DOHH2 (cell line): ENCODE data around the gene TSKU.

Source experiments
- H3F3A ChIP-seq: fragments of 200-600 bp; sonication (generic), shearing (Covaris generic); 2 replicates; pipeline ENCODE4 v1.6.0; 2016; ENCODE audit warnings: antibody characterized with exemption, mild to moderate bottlenecking; ENCODE audit not compliant: control insufficient read depth, insufficient read depth
- H3K27ac ChIP-seq: fragments of 200-600 bp; sonication (generic); 2 replicates; pipeline ENCODE4 v1.5.1; 2014; ENCODE audit warnings: low read depth, mild to moderate bottlenecking, low read length, moderate library complexity
- H3K27me3 ChIP-seq: fragments of 200-600 bp; sonication (generic); 2 replicates; pipeline ENCODE4 v1.6.1; 2014; ENCODE audit warnings: mild to moderate bottlenecking, low read length, mixed read lengths; ENCODE audit not compliant: control insufficient read depth
- H3K36me3 ChIP-seq: fragments of 200-600 bp; sonication (generic); 2 replicates; pipeline ENCODE4 v1.6.1; 2014; ENCODE audit warnings: mild to moderate bottlenecking, low read length, moderate library complexity, mixed read lengths; ENCODE audit not compliant: control insufficient read depth
- H3K4me1 ChIP-seq: fragments of 200-600 bp; sonication (generic); 2 replicates; pipeline ENCODE4 v1.6.1; 2014; ENCODE audit warnings: mild to moderate bottlenecking, low read length, mixed read lengths; ENCODE audit not compliant: control insufficient read depth
- H3K4me2 ChIP-seq: fragments of 200-600 bp; sonication (generic); 2 replicates; pipeline ENCODE4 v1.6.0; 2014; ENCODE audit warnings: mild to moderate bottlenecking, low read length, moderate library complexity
- H3K4me3 ChIP-seq: fragments of 200-600 bp; sonication (generic); 2 replicates; pipeline ENCODE4 v1.5.1; 2014; ENCODE audit warnings: mild to moderate bottlenecking, low read length, mixed read lengths
- H3K79me2 ChIP-seq: fragments of 200-600 bp; sonication (generic); 2 replicates; pipeline ENCODE4 v1.6.1; 2014; ENCODE audit warnings: mild to moderate bottlenecking, low read length, mixed read lengths; ENCODE audit not compliant: control insufficient read depth
- H3K9me2 ChIP-seq: fragments of 200-600 bp; sonication (generic); replicated peaks from 2 replicates; pipeline ENCODE4 v1.6.1; 2014; ENCODE audit warnings: mild to moderate bottlenecking, low read length, mixed read lengths; ENCODE audit not compliant: control insufficient read depth
- H3K9me3 ChIP-seq: fragments of 200-600 bp; sonication (generic); 2 replicates; pipeline ENCODE4 v1.6.1; 2014; ENCODE audit warnings: antibody characterized with exemption, low read length, mixed read lengths; ENCODE audit not compliant: control insufficient read depth, insufficient read depth
- H4K20me1 ChIP-seq: fragments of 200-600 bp; sonication (generic); 2 replicates; pipeline ENCODE4 v1.6.0; 2014; ENCODE audit warnings: low read depth, mild to moderate bottlenecking, antibody characterized with exemption, low read length, moderate library complexity; ENCODE audit not compliant: control insufficient read depth, insufficient read depth
- CTCF ChIP-seq: fragments of 200-600 bp; sonication (generic); IDR thresholded peaks from one replicate; pipeline ENCODE4 v1.5.1; 2014; ENCODE audit warnings: antibody characterized with exemption, mild to moderate bottlenecking, low read depth, low read length; ENCODE audit not compliant: poor library complexity, severe bottlenecking
- EZH2phosphoT487 ChIP-seq: fragments of 200-600 bp; sonication (generic); IDR thresholded peaks from 2 replicates; pipeline ENCODE4 v1.6.1; 2017; ENCODE audit warnings: borderline replicate concordance, mild to moderate bottlenecking, antibody characterized with exemption, low read length, moderate library complexity, mixed read lengths

TSKU gene

DNA sequence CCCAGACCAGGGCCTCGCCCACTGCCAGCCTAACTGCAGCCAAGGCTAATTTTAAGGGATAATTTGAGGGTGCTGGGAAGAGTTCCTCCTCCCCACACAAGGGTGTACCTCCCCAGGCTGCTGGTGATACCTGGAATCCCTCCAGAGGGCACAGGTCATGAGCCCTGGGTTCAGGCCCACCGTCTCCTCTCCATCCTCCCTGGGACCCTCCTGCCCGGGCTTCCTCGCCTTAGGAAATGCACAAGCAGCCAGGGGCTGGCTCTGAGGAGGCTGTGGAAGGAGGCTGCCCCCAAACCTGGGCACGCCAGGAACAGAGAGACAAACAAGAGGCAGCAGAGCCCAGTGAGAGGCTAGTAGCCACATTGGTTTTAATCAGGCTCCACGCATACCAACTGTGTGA lies 16.6 kb upstream of the TSKU start:
- H3K4me1 ChIP-seq = no peaks in the 10 kb centered on the region
- H3K9me3 ChIP-seq = no peaks in the 10 kb centered on the region
- H3K4me3 ChIP-seq = no peak overlapping the region
- H3K27me3 ChIP-seq = peaks cover 6% of the 10 kb centered on the region
- no peaks in the 10 kb centered on the region for H3K79me2 ChIP-seq
- no peak overlapping the region for H3K27ac ChIP-seq
- H3F3A ChIP-seq = no peaks in the 10 kb centered on the region
- no peak overlapping the region for H3K4me2 ChIP-seq
- H3K36me3 ChIP-seq = no peaks in the 10 kb centered on the region
- no peaks in the 10 kb centered on the region for H4K20me1 ChIP-seq
- TF ChIP-seq CTCF = no peak
- no peak for TF ChIP-seq EZH2phosphoT487
- H3K9me2 ChIP-seq = no peaks in the 10 kb centered on the region

DNA sequence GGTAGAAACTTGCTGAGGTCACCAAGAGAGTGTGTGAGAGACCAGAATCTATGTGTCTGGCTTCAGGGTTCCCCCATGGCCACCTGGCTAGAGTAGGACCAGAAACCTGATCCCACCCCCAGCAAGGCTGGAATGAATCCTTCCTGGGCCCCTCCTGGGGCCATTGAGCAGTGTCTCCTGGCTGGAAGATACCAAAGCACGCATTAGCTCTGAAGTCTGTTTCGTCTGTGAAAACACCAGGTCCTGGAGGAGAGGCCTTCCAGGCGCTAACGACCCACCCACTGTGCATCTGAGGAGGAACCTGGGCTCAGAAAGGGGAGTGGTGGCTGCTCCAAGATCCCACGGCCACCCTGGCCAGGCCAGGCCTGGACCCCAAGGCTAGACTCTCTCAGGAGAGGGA lies 15.5 kb upstream of the TSKU start:
- Histone ChIP-seq H3K4me3 (no peak overlapping the region), H3F3A (no peaks in the 10 kb centered on the region), H3K79me2 (no peaks in the 10 kb centered on the region), H3K27me3 (peaks cover 6% of the 10 kb centered on the region), H3K4me1 (no peaks in the 10 kb centered on the region), H3K27ac (no peak overlapping the region), H3K9me2 (no peaks in the 10 kb centered on the region), H4K20me1 (no peaks in the 10 kb centered on the region), H3K9me3 (no peaks in the 10 kb centered on the region), H3K4me2 (no peak overlapping the region), H3K36me3 (no peaks in the 10 kb centered on the region)
- TF ChIP-seq EZH2phosphoT487 = no peak

DNA sequence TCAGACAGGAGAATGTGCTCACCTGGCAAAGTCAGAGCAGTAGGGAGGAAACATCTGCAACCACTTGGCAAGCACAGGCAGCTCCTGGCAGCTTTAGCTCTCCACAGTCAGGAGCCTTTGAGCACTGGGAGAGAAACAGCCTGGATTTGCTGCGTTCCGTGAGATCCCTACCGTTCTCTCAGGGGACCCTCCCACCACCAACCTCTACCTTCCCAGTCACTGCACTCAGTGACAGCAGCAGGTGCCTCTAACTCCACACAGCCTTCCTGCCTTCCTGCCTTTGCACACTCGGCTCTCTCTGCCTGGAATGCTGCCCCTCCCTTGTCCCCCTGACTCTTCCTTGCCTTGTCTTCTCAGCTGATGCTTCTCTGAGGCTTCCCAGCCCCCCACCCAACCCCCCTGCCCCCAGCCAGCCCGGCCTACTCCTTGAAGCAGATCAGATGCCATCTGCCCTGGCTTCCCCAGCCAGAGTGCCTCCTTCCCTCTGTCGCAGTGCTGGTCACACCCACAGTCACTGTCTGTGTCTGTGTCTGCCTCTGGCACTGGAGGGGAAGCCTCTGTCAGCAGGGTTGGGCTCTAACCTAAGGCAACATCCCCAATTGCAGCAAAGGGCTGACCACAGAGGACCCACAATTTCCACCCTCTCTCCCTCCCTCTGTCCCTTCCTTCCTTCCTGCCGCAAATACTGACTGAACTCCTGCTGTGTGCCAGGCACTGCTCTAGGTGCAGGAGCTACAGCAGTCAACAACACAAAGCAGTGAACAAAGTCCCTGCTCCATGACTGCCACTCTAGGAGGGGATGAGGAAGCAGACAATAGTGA lies 14.9 kb upstream of the TSKU start:
- Histone ChIP-seq H3K4me2 (no peak overlapping the region), H3K27me3 (peaks cover 6% of the 10 kb centered on the region), H3K36me3 (no peaks in the 10 kb centered on the region), H3K4me3 (no peak overlapping the region), H3F3A (no peaks in the 10 kb centered on the region), H4K20me1 (no peaks in the 10 kb centered on the region), H3K9me3 (no peaks in the 10 kb centered on the region), H3K4me1 (no peaks in the 10 kb centered on the region), H3K79me2 (no peaks in the 10 kb centered on the region), H3K27ac (no peak overlapping the region), H3K9me2 (no peaks in the 10 kb centered on the region)
- TF ChIP-seq EZH2phosphoT487 (no peak), CTCF (no peak)

DNA sequence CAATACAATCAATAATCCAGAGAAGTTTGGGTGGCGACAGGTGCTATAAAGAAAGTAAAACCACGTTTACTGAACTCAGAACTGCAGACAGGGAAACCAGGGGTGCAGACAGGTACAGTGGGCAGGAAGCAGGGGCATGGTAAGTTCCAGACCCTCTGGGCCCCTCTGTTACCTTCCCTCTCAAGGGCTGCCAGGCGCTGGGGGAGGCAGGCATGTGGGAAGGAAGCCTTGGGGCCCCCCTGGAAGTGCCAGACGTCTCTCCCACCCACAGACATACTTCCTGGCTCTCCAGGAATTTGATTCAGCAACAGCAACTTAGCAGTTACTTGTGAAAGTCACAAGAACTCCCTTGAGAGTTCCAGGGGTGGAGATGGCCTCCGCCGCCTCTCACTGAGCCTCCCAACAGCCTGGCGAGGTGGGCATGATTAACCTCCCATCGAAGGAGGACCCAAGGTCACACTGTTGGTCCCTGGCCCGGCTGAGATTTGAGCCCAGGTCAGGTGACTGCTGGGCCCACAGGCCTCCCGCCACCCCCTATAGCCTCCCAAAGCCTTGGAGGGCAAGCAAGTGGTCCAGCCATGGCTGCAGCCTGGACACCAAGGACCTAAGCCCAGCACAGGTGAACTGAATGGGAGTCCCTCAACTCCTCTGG lies 14.1 kb upstream of the TSKU start:
- Histone ChIP-seq H3K9me2 (no peaks in the 10 kb centered on the region), H3F3A (no peaks in the 10 kb centered on the region), H3K27ac (no peak overlapping the region), H3K4me3 (no peak overlapping the region), H3K79me2 (no peaks in the 10 kb centered on the region), H3K9me3 (no peaks in the 10 kb centered on the region), H3K4me1 (no peaks in the 10 kb centered on the region), H3K27me3 (peaks cover 6% of the 10 kb centered on the region), H3K36me3 (no peaks in the 10 kb centered on the region), H3K4me2 (no peak overlapping the region), H4K20me1 (no peaks in the 10 kb centered on the region)
- no peak for TF ChIP-seq EZH2phosphoT487
- TF ChIP-seq CTCF = no peak
